ENCODE measurements around the gene TLE7.

DNA sequence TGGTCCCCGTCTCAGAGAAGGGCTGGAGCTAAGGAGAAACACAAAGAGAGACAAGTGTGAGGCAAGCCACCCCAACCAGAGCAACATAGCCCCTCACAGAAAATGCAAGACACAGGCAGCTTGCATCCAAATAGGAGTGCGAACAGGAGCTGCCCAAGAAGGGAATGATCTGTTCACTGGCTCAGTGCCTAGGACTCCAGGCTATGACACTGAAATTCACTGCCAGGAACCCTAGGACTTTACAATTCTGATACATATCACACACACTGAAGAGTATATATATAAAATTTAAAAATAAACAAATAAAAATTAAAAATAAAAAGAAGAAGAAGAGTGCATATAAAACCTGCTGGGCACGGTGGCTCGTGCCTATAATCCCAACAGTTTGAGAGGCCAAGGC is 14.9 kb upstream of the TLE7 start:
- TF ChIP-seq CTCF (IDR thresholded peaks at IDR 0.05), result no peak
- no peak for TF ChIP-seq POLR2A (IDR thresholded peaks at IDR 0.05)

All from heart left ventricle (tissue), 13 donors.